Measurements from ENCODE around the gene SMG6.

Gene SMG6

GRCh38 chr17:2086306-2086705 is 217.3 kb downstream of the SMG6 start:
- no peak for DNase-seq
- no peak overlapping the region for H2BK120ac ChIP-seq (ENCODE audit: low read depth, low read length)
- H3K79me2 ChIP-seq (ENCODE audit: control insufficient read depth, insufficient read depth, low read length) = no peaks in the 10 kb centered on the region
- H4K8ac ChIP-seq (ENCODE audit: low read depth, low read length) = no peak overlapping the region
- no peak overlapping the region for H3K18ac ChIP-seq (ENCODE audit: low read length)
- no peak overlapping the region for H3K23ac ChIP-seq (ENCODE audit: low read length)
- peaks cover 16% of the 10 kb centered on the region for H3K4me1 ChIP-seq (ENCODE audit: control insufficient read depth, low read depth, low read length)
- H2BK15ac ChIP-seq (replicated peaks; ENCODE audit: low read depth) = no peak overlapping the region
- H3K9ac ChIP-seq (ENCODE audit: low read length) = no peak overlapping the region
- H3K56ac ChIP-seq (ENCODE audit: low read length) = no peak overlapping the region
- H3K4ac ChIP-seq (ENCODE audit: low read depth, low read length) = no peak overlapping the region
- no peaks in the 10 kb centered on the region for H3K79me1 ChIP-seq (ENCODE audit: low read length)
- no peak overlapping the region for H4K5ac ChIP-seq (ENCODE audit: low read length)
- H2AK5ac ChIP-seq (ENCODE audit: low read length) = no peak overlapping the region
- no peak overlapping the region for H2BK5ac ChIP-seq (ENCODE audit: low read length)
- no peak overlapping the region for H3K27ac ChIP-seq (ENCODE audit: low read depth, low read length)
- no peaks in the 10 kb centered on the region for H3K27me3 ChIP-seq (ENCODE audit: insufficient read depth, low read length, poor library complexity)
- no peak overlapping the region for H3K4me3 ChIP-seq (ENCODE audit: low read length)
- no peak overlapping the region for H3K4me2 ChIP-seq (ENCODE audit: low read length)
- H3K36me3 ChIP-seq (ENCODE audit: control insufficient read depth, insufficient read depth, low read length) = no peaks in the 10 kb centered on the region
- no CpG with 5 or more reads among the region's 3 CpGs for WGBS (ENCODE audit: extremely low coverage, insufficient coverage, low lambda C conversion rate)

DNA sequence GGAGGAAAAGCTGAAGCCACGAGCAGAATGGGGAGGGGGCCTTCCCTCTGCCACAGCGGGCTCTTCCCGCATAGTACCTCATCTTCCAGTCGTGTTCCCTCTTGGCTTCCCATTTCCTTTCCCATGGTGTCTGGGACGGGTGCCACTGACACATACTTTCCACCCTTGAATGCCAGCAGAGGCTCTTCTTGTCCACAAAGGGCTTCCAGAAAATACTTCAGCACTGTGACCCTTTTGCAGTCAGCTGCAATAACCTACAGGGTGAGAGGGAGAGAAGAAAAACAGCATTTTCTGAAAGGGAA is 218.0 kb downstream of the SMG6 start:
- peaks cover 14% of the 10 kb centered on the region for H3K4me1 ChIP-seq (ENCODE audit: control insufficient read depth, low read depth, low read length)

GRCh38 chr17:2084766-2085647 is 218.6 kb downstream of the SMG6 start:
- Histone ChIP-seq H4K8ac (ENCODE audit: low read depth, low read length) (no peak overlapping the region), H3K79me1 (ENCODE audit: low read length) (no peaks in the 10 kb centered on the region), H2BK120ac (ENCODE audit: low read depth, low read length) (no peak overlapping the region), H3K4me2 (ENCODE audit: low read length) (no peak overlapping the region), H2BK5ac (ENCODE audit: low read length) (no peak overlapping the region), H3K4me1 (ENCODE audit: control insufficient read depth, low read depth, low read length) (peaks cover 10% of the 10 kb centered on the region), H3K9ac (ENCODE audit: low read length) (no peak overlapping the region), H3K18ac (ENCODE audit: low read length) (no peak overlapping the region), H2AK5ac (ENCODE audit: low read length) (no peak overlapping the region), H3K4me3 (ENCODE audit: low read length) (no peak overlapping the region), H3K36me3 (ENCODE audit: control insufficient read depth, insufficient read depth, low read length) (no peaks in the 10 kb centered on the region), H3K56ac (ENCODE audit: low read length) (no peak overlapping the region), H3K79me2 (ENCODE audit: control insufficient read depth, insufficient read depth, low read length) (no peaks in the 10 kb centered on the region), H3K23ac (ENCODE audit: low read length) (no peak overlapping the region), H2BK15ac (replicated peaks; ENCODE audit: low read depth) (no peak overlapping the region), H3K27ac (ENCODE audit: low read depth, low read length) (no peak overlapping the region), H4K5ac (ENCODE audit: low read length) (no peak overlapping the region), H3K27me3 (ENCODE audit: insufficient read depth, low read length, poor library complexity) (no peaks in the 10 kb centered on the region), H3K4ac (ENCODE audit: low read depth, low read length) (no peak overlapping the region)
- DNase-seq = no peak
- no CpG with 5 or more reads among the region's 13 CpGs for WGBS (ENCODE audit: extremely low coverage, insufficient coverage, low lambda C conversion rate)

More for the DNA sequence above, 218.0 kb downstream of the SMG6 start:
- no CpG with 5 or more reads among the region's 5 CpGs for WGBS (ENCODE audit: extremely low coverage, insufficient coverage, low lambda C conversion rate)
- no peak overlapping the region for H3K23ac ChIP-seq (ENCODE audit: low read length)
- no peak overlapping the region for H4K8ac ChIP-seq (ENCODE audit: low read depth, low read length)
- H3K27me3 ChIP-seq (ENCODE audit: insufficient read depth, low read length, poor library complexity) = no peaks in the 10 kb centered on the region
- no peak overlapping the region for H2BK5ac ChIP-seq (ENCODE audit: low read length)
- no peaks in the 10 kb centered on the region for H3K79me1 ChIP-seq (ENCODE audit: low read length)
- H3K9ac ChIP-seq (ENCODE audit: low read length) = no peak overlapping the region
- H2BK15ac ChIP-seq (replicated peaks; ENCODE audit: low read depth) = no peak overlapping the region
- no peak overlapping the region for H4K5ac ChIP-seq (ENCODE audit: low read length)
- no peak overlapping the region for H3K4ac ChIP-seq (ENCODE audit: low read depth, low read length)
- H3K18ac ChIP-seq (ENCODE audit: low read length) = no peak overlapping the region
- H3K56ac ChIP-seq (ENCODE audit: low read length) = no peak overlapping the region
- H2BK120ac ChIP-seq (ENCODE audit: low read depth, low read length) = no peak overlapping the region
- no peak overlapping the region for H3K4me2 ChIP-seq (ENCODE audit: low read length)
- no peak overlapping the region for H3K27ac ChIP-seq (ENCODE audit: low read depth, low read length)
- H3K79me2 ChIP-seq (ENCODE audit: control insufficient read depth, insufficient read depth, low read length) = no peaks in the 10 kb centered on the region
- no peaks in the 10 kb centered on the region for H3K36me3 ChIP-seq (ENCODE audit: control insufficient read depth, insufficient read depth, low read length)
- H2AK5ac ChIP-seq (ENCODE audit: low read length) = no peak overlapping the region
- no peak for DNase-seq
- no peak overlapping the region for H3K4me3 ChIP-seq (ENCODE audit: low read length)

DNA sequence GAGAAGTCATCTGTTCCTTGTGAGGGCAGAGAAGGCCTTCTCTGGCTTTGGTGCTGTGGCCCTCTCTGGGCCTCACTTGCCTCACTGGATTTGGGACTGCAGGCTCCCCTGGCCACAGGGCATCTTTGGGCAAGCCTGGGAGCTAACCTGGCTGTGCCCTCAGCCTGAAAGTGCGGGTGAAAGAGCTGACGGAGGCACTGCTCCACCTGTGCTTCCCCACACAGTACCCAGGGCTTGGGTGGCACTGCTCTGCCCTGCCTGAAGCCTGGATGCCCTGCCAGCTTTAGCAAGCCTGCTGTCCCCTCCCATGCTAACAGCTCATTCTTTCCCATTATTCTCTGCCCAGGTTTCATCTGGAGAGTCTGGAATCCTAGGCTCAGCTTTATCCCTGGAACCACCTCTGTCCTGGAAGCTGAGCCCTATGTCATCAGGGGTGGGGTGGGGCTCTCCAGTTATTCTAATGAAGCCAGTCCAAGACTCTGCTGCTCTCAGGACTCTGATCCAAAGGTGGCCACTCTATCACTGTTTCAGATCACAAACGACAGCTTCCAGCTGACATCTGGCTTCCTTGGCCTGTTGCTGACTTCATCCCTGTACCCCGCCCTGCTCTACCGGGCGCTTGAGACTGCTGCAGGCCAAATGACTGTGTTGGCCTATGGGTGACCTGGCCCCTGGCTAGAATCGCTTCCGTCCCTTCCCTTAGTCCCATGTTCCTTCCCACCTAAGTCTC is 219.4 kb downstream of the SMG6 start:
- Histone ChIP-seq H3K36me3 (ENCODE audit: control insufficient read depth, insufficient read depth, low read length) (no peaks in the 10 kb centered on the region), H3K27ac (ENCODE audit: low read depth, low read length) (no peak overlapping the region), H3K23ac (ENCODE audit: low read length) (no peak overlapping the region), H3K4me2 (ENCODE audit: low read length) (no peak overlapping the region), H4K5ac (ENCODE audit: low read length) (no peak overlapping the region), H2BK5ac (ENCODE audit: low read length) (no peak overlapping the region), H3K4ac (ENCODE audit: low read depth, low read length) (no peak overlapping the region), H3K79me1 (ENCODE audit: low read length) (no peaks in the 10 kb centered on the region), H3K27me3 (ENCODE audit: insufficient read depth, low read length, poor library complexity) (no peaks in the 10 kb centered on the region), H4K8ac (ENCODE audit: low read depth, low read length) (no peak overlapping the region), H3K79me2 (ENCODE audit: control insufficient read depth, insufficient read depth, low read length) (no peaks in the 10 kb centered on the region), H2AK5ac (ENCODE audit: low read length) (no peak overlapping the region), H2BK15ac (replicated peaks; ENCODE audit: low read depth) (no peak overlapping the region), H3K4me1 (ENCODE audit: control insufficient read depth, low read depth, low read length) (peaks cover 6% of the 10 kb centered on the region), H3K9ac (ENCODE audit: low read length) (no peak overlapping the region), H3K18ac (ENCODE audit: low read length) (no peak overlapping the region), H3K4me3 (ENCODE audit: low read length) (no peak overlapping the region), H3K56ac (ENCODE audit: low read length) (no peak overlapping the region), H2BK120ac (ENCODE audit: low read depth, low read length) (no peak overlapping the region)
- DNase-seq = no peak
- WGBS (ENCODE audit: extremely low coverage, insufficient coverage, low lambda C conversion rate) = no CpG with 5 or more reads among the region's 8 CpGs

DNA sequence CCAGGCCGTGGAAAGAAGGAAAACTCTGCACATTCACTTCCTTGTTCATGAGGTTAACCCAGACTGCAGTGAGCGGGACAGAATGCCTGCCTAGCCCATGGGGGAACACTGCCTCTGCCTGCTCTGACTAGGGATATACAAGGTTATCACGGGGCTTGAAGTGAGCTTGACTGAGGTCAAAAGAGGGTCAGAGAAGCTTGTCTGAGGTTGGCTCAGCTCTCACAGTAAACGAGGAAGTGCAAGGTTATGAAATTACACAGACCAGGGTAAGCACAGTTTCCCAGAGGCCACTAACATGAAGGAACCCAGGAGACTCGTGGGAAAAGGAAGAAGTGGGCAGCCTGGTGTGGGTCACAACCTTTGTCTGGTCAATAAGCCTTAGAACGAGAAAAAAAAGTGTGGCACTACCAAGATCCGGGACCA is 220.0 kb downstream of the SMG6 start:
- Histone ChIP-seq H3K79me1 (ENCODE audit: low read length) (no peaks in the 10 kb centered on the region), H3K4ac (ENCODE audit: low read depth, low read length) (no peak overlapping the region), H4K8ac (ENCODE audit: low read depth, low read length) (no peak overlapping the region), H3K56ac (ENCODE audit: low read length) (no peak overlapping the region), H3K27ac (ENCODE audit: low read depth, low read length) (no peak overlapping the region), H3K79me2 (ENCODE audit: control insufficient read depth, insufficient read depth, low read length) (no peaks in the 10 kb centered on the region), H2BK15ac (replicated peaks; ENCODE audit: low read depth) (no peak overlapping the region), H3K4me2 (ENCODE audit: low read length) (no peak overlapping the region), H3K9ac (ENCODE audit: low read length) (no peak overlapping the region), H4K5ac (ENCODE audit: low read length) (no peak overlapping the region), H3K27me3 (ENCODE audit: insufficient read depth, low read length, poor library complexity) (no peaks in the 10 kb centered on the region), H2BK5ac (ENCODE audit: low read length) (no peak overlapping the region), H2BK120ac (ENCODE audit: low read depth, low read length) (no peak overlapping the region), H3K18ac (ENCODE audit: low read length) (no peak overlapping the region), H2AK5ac (ENCODE audit: low read length) (no peak overlapping the region), H3K23ac (ENCODE audit: low read length) (no peak overlapping the region), H3K4me3 (ENCODE audit: low read length) (no peak overlapping the region), H3K36me3 (ENCODE audit: control insufficient read depth, insufficient read depth, low read length) (no peaks in the 10 kb centered on the region), H3K4me1 (ENCODE audit: control insufficient read depth, low read depth, low read length) (peaks cover 6% of the 10 kb centered on the region)
- no peak for DNase-seq
- WGBS (ENCODE audit: extremely low coverage, insufficient coverage, low lambda C conversion rate) = no CpG with 5 or more reads among the region's 7 CpGs

All from mesendoderm (in vitro differentiated cells).